DND-41 (cell line): Measurements from ENCODE around the gene DRD4.

Experiments used
- CTCF ChIP-seq: IDR thresholded peaks from 2 replicates; pipeline ENCODE4 v1.5.1; 2012; ENCODE audit warnings: borderline replicate concordance, low read length, moderate library complexity, mild to moderate bottlenecking; ENCODE audit not compliant: poor library complexity, severe bottlenecking; ENCODE audit errors: extremely low read depth
- EZH2 ChIP-seq: IDR thresholded peaks from 3 replicates; pipeline ENCODE4 v1.6.1; 2012; ENCODE audit warnings: borderline replicate concordance, low read depth, mild to moderate bottlenecking, moderate library complexity, low read length, inconsistent platforms; ENCODE audit not compliant: severe bottlenecking

- TF ChIP-seq EZH2 (no peak), CTCF (no peak)
Observed at GRCh38 chr11:643366-643765, 6.3 kb downstream of the DRD4 start.
